GM23338 (cell line): Measurements from ENCODE around the gene CMSS1. TPM values are rescaled to one million over a fixed set of nuclear protein-coding genes. Genes with fewer than 3 reads are reported as not detected.

ENCODE experiments used
- ATAC-seq: fragments of 200-7000 bp; cut with Tn5 transposase; 3 replicates; pipeline ENCODE4 v1.9.1; 2020
- DNase-seq: peaks from one replicate; pipeline ENCODE4 v3.0.0-alpha.2; 2015; ENCODE audit warnings: low spot score
- H2AFZ ChIP-seq: fragments of 200-600 bp; sonication (generic); 2 replicates; pipeline ENCODE4 v1.8.0; 2016; ENCODE audit warnings: antibody characterized with exemption, mild to moderate bottlenecking, moderate library complexity
- H3F3A ChIP-seq: fragments of 200-600 bp; sonication (generic); replicated peaks from 2 replicates; pipeline ENCODE4 v1.8.0; 2017; ENCODE audit warnings: antibody characterized with exemption, mixed run types, low read depth
- H3K27ac ChIP-seq: fragments of 200-600 bp; sonication (generic); 2 replicates; pipeline ENCODE4 v1.6.1; 2016; ENCODE audit warnings: low read depth
- H3K27me3 ChIP-seq: fragments of 200-600 bp; sonication (generic); 2 replicates; pipeline ENCODE4 v1.8.0; 2016; ENCODE audit warnings: mild to moderate bottlenecking, mixed run types, moderate library complexity; ENCODE audit not compliant: insufficient read depth
- H3K36me3 ChIP-seq: fragments of 200-600 bp; sonication (generic); 2 replicates; pipeline ENCODE4 v1.8.0; 2016; ENCODE audit warnings: mild to moderate bottlenecking; ENCODE audit not compliant: insufficient read depth
- H3K4me1 ChIP-seq: fragments of 200-600 bp; sonication (generic); 2 replicates; pipeline ENCODE4 v1.8.0; 2016; ENCODE audit warnings: mild to moderate bottlenecking, moderate library complexity; ENCODE audit not compliant: insufficient read depth
- H3K4me2 ChIP-seq: fragments of 200-600 bp; sonication (generic); 2 replicates; pipeline ENCODE4 v1.7.1; 2017; ENCODE audit warnings: mixed run types
- H3K4me3 ChIP-seq: fragments of 200-600 bp; sonication (generic); 2 replicates; pipeline ENCODE4 v1.6.1; 2016; ENCODE audit warnings: mixed run types
- H3K79me2 ChIP-seq: fragments of 200-600 bp; sonication (generic); replicated peaks from 2 replicates; pipeline ENCODE4 v1.8.0; 2017; ENCODE audit warnings: mild to moderate bottlenecking; ENCODE audit not compliant: insufficient read depth
- H3K9me2 ChIP-seq: fragments of 200-600 bp; sonication (generic); 2 replicates; pipeline ENCODE4 v1.8.0; 2017; ENCODE audit not compliant: insufficient read depth
- H4K20me1 ChIP-seq: fragments of 200-600 bp; sonication (generic); replicated peaks from 2 replicates; pipeline ENCODE4 v1.8.0; 2017; ENCODE audit warnings: mild to moderate bottlenecking; ENCODE audit not compliant: insufficient read depth
- H3K27ac Mint-ChIP-seq: 2 replicates; pipeline ENCODE4 v1.8.0; 2020; ENCODE audit warnings: inconsistent platforms, mild to moderate bottlenecking, moderate library complexity, mixed read lengths
- H3K27me3 Mint-ChIP-seq: 3 replicates; pipeline ENCODE4 v1.8.0; 2022; ENCODE audit warnings: low read depth, mild to moderate bottlenecking, moderate library complexity, mixed read lengths, inconsistent platforms; ENCODE audit not compliant: insufficient read depth, poor library complexity
- H3K36me3 Mint-ChIP-seq: 3 replicates; pipeline ENCODE4 v1.8.0; 2021; ENCODE audit warnings: low read depth, mild to moderate bottlenecking, inconsistent platforms, moderate library complexity, mixed read lengths
- H3K4me1 Mint-ChIP-seq: 3 replicates; pipeline ENCODE4 v1.8.0; 2020; ENCODE audit warnings: mild to moderate bottlenecking, inconsistent platforms, mixed read lengths
- H3K4me3 Mint-ChIP-seq: 3 replicates; pipeline ENCODE4 v1.8.0; 2021; ENCODE audit warnings: moderate library complexity, mild to moderate bottlenecking, inconsistent platforms, mixed read lengths
- H3K9me3 Mint-ChIP-seq: 3 replicates; pipeline ENCODE4 v1.8.0; 2020; ENCODE audit warnings: moderate library complexity, mild to moderate bottlenecking, inconsistent platforms, mixed read lengths
- CREB1 ChIP-seq: fragments of 250-450 bp; sonication (Bioruptor Pico); IDR thresholded peaks from 2 replicates; pipeline ENCODE4 v1.5.0; 2020; ENCODE audit warnings: low read depth, mild to moderate bottlenecking, moderate library complexity
- CTCF ChIP-seq, 2 experiments: fragments of 200-600 bp in 1 of 2; sonication (generic) in 1 of 2; conservative IDR thresholded peaks; 2 replicates each; pipeline versions ENCODE4 v1.5.1 to v1.6.1; 2016 to 2017; ENCODE audit warnings: antibody characterized with exemption in 2 of 2, low read depth in 2 of 2, mild to moderate bottlenecking in 2 of 2, moderate library complexity in 1 of 2
- ETS1 ChIP-seq: IDR thresholded peaks from 2 replicates; pipeline ENCODE4 v1.6.1; 2016; ENCODE audit warnings: antibody characterized with exemption
- EZH2 ChIP-seq: fragments of 200-600 bp; sonication (generic); IDR thresholded peaks from one replicate; pipeline ENCODE4 v1.8.0; 2017; ENCODE audit warnings: antibody characterized with exemption, mild to moderate bottlenecking, low read depth; ENCODE audit not compliant: unreplicated experiment
- EZH2phosphoT487 ChIP-seq: fragments of 200-600 bp; sonication (generic); IDR thresholded peaks from one replicate; pipeline ENCODE4 v1.8.1; 2018; ENCODE audit warnings: antibody characterized with exemption; ENCODE audit not compliant: unreplicated experiment
- JUNB ChIP-seq: IDR thresholded peaks from one replicate; pipeline ENCODE4 v1.6.1; 2016; ENCODE audit warnings: antibody characterized with exemption; ENCODE audit not compliant: unreplicated experiment
- NANOG ChIP-seq: IDR thresholded peaks from 2 replicates; pipeline ENCODE4 v1.6.1; 2016; ENCODE audit warnings: antibody characterized with exemption, borderline replicate concordance
- ZNF114 ChIP-seq: fragments of 250-450 bp; sonication (Bioruptor Pico); IDR thresholded peaks from 2 replicates; pipeline ENCODE4 v1.5.0; 2020; ENCODE audit warnings: mild to moderate bottlenecking, moderate library complexity
- ZNF331 ChIP-seq: fragments of 250-450 bp; sonication (Bioruptor Pico); IDR thresholded peaks from 2 replicates; pipeline ENCODE4 v1.5.0; 2020; ENCODE audit warnings: low read depth, mild to moderate bottlenecking, moderate library complexity
- ZNF462 ChIP-seq: fragments of 250-450 bp; sonication (Bioruptor Pico); IDR thresholded peaks from 2 replicates; pipeline ENCODE4 v1.5.0; 2020; ENCODE audit warnings: mild to moderate bottlenecking, moderate library complexity
- polyA plus RNA-seq: library from polyadenylated mRNA; unstranded; fragments of >200 nt; fragmentation: Nextera tagmentation; extraction: Ambion mirVana; gene quantifications from 2 replicates; pipeline ENCODE4 v1.2.1, GENCODE V29; 2016
- total RNA-seq: library from RNA; depleted of rRNA; stranded (reverse); fragments of >200 nt; shearing (Covaris generic); gene quantifications from 2 replicates; pipeline ENCODE4 v1.2.3, GENCODE V29; 2014

Gene CMSS1
- total and polyA plus RNA-seq, 2 experiments from 2014 or later, result 39.4 to 187 TPM

GRCh38 chr3:100184948-100185570 is 367.4 kb downstream of the CMSS1 start (continued):
- TF ChIP-seq ZNF462 (no peak), EZH2 (no peak), JUNB (no peak), NANOG (no peak), ZNF114 (no peak), CREB1 (CRISPR knock-in tag) (no peak), ZNF331 (CRISPR knock-in tag) (no peak), EZH2phosphoT487 (no peak), ETS1 (no peak)

- H3K79me2 ChIP-seq, result no peaks in the 10 kb centered on the region
- H3F3A ChIP-seq, result no peaks in the 10 kb centered on the region
- H3K9me3 Mint-ChIP-seq, result peaks cover 5% of the 10 kb centered on the region; the same call in 2 of the 3 replicates
- no peaks in the 10 kb centered on the region for H4K20me1 ChIP-seq
- H3K27me3 Mint-ChIP-seq, result peaks cover 2% of the 10 kb centered on the region
- TF ChIP-seq ETS1, result no peak
- no peak for TF ChIP-seq EZH2phosphoT487
- TF ChIP-seq EZH2, result no peak
- no peak for TF ChIP-seq CREB1 (CRISPR knock-in tag)
- TF ChIP-seq CTCF (conservative IDR thresholded peaks at IDR 0.05; ENCODE audit: low read depth in 2 of 2), result no peak
- TF ChIP-seq ZNF114, result no peak
- no peak for TF ChIP-seq ZNF331 (CRISPR knock-in tag)
- H3K4me3 ChIP-seq, result no peak overlapping the region
- no peak overlapping the region for H3K4me3 Mint-ChIP-seq
- no peak for DNase-seq
- peaks cover 8% of the 10 kb centered on the region for H3K9me2 ChIP-seq
- H3K27ac Mint-ChIP-seq, result no peak overlapping the region
- peaks cover 18% of the 10 kb centered on the region for H3K4me1 Mint-ChIP-seq
- no peak overlapping the region for H3K27ac ChIP-seq
- H3K4me2 ChIP-seq, result no peak overlapping the region
- no peaks in the 10 kb centered on the region for H3K4me1 ChIP-seq
- H2AFZ ChIP-seq, result peak overlapping the region; percentile 34; the same call in 1 of the 2 replicates
- no peaks in the 10 kb centered on the region for H3K27me3 ChIP-seq
- H3K36me3 ChIP-seq, result no peaks in the 10 kb centered on the region
- peaks cover 6% of the 10 kb centered on the region for H3K36me3 Mint-ChIP-seq
- no peak for ATAC-seq
These were observed 368.2 kb downstream of the CMSS1 start for GRCh38 chr3:100185847-100186246.
